ENCODE measurements around the gene HCCS. TPM values are rescaled to one million over a fixed set of nuclear protein-coding genes. Genes with fewer than 3 reads are reported as not detected.

Gene HCCS
- total and polyA plus RNA-seq, 2 experiments from 2014 or later, result 18.6 to 27.7 TPM

DNA sequence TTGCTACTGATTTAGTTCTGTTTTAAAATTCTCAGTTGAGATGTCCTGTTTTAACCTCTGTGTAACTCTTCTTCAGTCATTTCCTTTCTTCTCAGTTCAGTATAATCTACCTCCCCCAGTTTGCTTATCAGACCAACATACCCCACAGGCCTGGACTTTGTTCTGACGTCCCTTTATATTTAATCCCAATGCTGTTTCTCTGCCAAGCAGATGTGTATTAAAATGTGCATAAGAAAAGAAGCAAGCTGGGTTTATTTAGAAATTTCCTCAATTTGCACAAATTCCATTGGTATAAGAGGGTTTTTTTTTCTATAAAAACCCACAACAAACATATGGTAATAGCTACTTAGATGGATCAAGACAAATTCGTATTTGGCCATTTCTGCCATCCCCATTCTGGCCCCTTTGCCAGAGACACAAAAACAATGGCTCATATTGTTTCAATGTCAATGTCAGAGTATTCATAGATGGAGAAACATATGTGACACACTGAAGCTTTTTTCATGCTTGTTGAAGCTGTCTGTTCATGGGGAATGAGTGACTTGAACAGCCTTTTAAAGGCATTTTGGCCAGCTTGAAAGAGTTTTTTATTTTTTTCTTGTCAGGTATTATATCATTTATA is 24.5 kb downstream of the HCCS start (continued):
- TF ChIP-seq, protein P1, sequence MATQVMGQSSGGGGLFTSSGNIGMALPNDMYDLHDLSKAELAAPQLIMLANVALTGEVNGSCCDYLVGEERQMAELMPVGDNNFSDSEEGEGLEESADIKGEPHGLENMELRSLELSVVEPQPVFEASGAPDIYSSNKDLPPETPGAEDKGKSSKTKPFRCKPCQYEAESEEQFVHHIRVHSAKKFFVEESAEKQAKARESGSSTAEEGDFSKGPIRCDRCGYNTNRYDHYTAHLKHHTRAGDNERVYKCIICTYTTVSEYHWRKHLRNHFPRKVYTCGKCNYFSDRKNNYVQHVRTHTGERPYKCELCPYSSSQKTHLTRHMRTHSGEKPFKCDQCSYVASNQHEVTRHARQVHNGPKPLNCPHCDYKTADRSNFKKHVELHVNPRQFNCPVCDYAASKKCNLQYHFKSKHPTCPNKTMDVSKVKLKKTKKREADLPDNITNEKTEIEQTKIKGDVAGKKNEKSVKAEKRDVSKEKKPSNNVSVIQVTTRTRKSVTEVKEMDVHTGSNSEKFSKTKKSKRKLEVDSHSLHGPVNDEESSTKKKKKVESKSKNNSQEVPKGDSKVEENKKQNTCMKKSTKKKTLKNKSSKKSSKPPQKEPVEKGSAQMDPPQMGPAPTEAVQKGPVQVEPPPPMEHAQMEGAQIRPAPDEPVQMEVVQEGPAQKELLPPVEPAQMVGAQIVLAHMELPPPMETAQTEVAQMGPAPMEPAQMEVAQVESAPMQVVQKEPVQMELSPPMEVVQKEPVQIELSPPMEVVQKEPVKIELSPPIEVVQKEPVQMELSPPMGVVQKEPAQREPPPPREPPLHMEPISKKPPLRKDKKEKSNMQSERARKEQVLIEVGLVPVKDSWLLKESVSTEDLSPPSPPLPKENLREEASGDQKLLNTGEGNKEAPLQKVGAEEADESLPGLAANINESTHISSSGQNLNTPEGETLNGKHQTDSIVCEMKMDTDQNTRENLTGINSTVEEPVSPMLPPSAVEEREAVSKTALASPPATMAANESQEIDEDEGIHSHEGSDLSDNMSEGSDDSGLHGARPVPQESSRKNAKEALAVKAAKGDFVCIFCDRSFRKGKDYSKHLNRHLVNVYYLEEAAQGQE (IDR thresholded peaks at IDR 0.05; ENCODE audit: unreplicated experiment), result no peak
- TF ChIP-seq, protein P2, sequence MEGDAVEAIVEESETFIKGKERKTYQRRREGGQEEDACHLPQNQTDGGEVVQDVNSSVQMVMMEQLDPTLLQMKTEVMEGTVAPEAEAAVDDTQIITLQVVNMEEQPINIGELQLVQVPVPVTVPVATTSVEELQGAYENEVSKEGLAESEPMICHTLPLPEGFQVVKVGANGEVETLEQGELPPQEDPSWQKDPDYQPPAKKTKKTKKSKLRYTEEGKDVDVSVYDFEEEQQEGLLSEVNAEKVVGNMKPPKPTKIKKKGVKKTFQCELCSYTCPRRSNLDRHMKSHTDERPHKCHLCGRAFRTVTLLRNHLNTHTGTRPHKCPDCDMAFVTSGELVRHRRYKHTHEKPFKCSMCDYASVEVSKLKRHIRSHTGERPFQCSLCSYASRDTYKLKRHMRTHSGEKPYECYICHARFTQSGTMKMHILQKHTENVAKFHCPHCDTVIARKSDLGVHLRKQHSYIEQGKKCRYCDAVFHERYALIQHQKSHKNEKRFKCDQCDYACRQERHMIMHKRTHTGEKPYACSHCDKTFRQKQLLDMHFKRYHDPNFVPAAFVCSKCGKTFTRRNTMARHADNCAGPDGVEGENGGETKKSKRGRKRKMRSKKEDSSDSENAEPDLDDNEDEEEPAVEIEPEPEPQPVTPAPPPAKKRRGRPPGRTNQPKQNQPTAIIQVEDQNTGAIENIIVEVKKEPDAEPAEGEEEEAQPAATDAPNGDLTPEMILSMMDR (conservative IDR thresholded peaks at IDR 0.05; ENCODE audit: low read depth in 2 of 2), result no peak
- TF ChIP-seq JUNB (IDR thresholded peaks at IDR 0.05; ENCODE audit: unreplicated experiment) (no peak), ZNF331 (CRISPR knock-in tag; IDR thresholded peaks at IDR 0.05; ENCODE audit: low read depth) (no peak)

DNA sequence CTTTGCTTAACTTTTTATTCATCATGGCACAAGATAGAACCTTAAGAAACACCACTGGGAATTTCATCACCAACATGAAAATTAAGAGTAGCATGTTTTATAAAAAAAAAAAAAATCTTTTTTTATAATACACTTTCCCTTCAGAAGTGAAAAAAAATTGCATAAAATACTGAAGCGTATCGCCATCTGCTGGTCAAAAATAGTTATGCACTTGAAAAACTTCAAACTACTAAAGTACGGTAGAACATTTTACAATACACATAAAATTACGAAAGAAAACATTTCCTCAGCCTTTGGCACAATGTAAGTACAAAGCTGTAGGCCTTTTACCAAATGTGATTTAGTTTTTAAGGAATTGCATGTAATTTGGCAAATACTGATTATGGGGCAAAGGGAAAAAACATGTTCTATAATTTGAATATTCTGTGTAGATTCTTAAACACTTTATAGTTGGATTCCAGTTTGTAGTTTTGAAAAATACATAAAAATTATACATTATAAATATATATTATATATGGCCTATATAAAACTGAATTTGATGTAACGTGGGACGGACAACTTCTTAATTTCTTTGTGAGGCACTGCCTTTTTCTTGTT is 26.5 kb downstream of the HCCS start:
- no peaks in the 10 kb centered on the region for H3K4me1 ChIP-seq (ENCODE audit: insufficient read depth)
- no peaks in the 10 kb centered on the region for H3K9me2 ChIP-seq (ENCODE audit: insufficient read depth)
- no peaks in the 10 kb centered on the region for H3F3A ChIP-seq (replicated peaks; ENCODE audit: low read depth)
- H3K9me3 Mint-ChIP-seq, result no peaks in the 10 kb centered on the region
- DNase-seq (ENCODE audit: low spot score) (peak; percentile 25), ATAC-seq (no peak)
- H3K4me3 ChIP-seq, result no peak overlapping the region
- H3K27ac ChIP-seq (ENCODE audit: low read depth), result no peak overlapping the region
- no peaks in the 10 kb centered on the region for H4K20me1 ChIP-seq (replicated peaks; ENCODE audit: insufficient read depth)
- no peak overlapping the region for H3K27ac Mint-ChIP-seq
- H3K27me3 Mint-ChIP-seq (ENCODE audit: insufficient read depth, low read depth, poor library complexity), result no peaks in the 10 kb centered on the region
- no peaks in the 10 kb centered on the region for H3K36me3 Mint-ChIP-seq (ENCODE audit: low read depth)
- no peaks in the 10 kb centered on the region for H3K79me2 ChIP-seq (replicated peaks; ENCODE audit: insufficient read depth)
- no peaks in the 10 kb centered on the region for H3K27me3 ChIP-seq (ENCODE audit: insufficient read depth)
- no peak overlapping the region for H2AFZ ChIP-seq
- TF ChIP-seq NANOG (IDR thresholded peaks at IDR 0.05; ENCODE audit: borderline replicate concordance), result no peak
- TF ChIP-seq, protein P2 (conservative IDR thresholded peaks at IDR 0.05; ENCODE audit: low read depth in 2 of 2), result peak in 1 of 2 experiments; percentile 55; a peak in 3 of 4 replicates
- no peaks in the 10 kb centered on the region for H3K4me1 Mint-ChIP-seq
- H3K4me3 Mint-ChIP-seq, result no peak overlapping the region
- H3K36me3 ChIP-seq (ENCODE audit: insufficient read depth), result no peaks in the 10 kb centered on the region
- no peak overlapping the region for H3K4me2 ChIP-seq

Measured in GM23338 (cell line).